GM18951 (cell line): ENCODE results near the gene FHIT.
"Not testable (repeated sequence)": the region's sequence is repeated elsewhere in the genome, so short reads cannot be mapped to it uniquely, and the experiment has no call there.

Experiments
- POLR2A ChIP-seq: IDR thresholded peaks from 4 replicates; pipeline ENCODE4 v1.6.1; 2011; ENCODE audit warnings: mild to moderate bottlenecking; ENCODE audit not compliant: insufficient read length, insufficient read depth; ENCODE audit errors: extremely low read depth
- in situ Hi-C: fragments of 300-500 bp; cut with MboI; formaldehyde crosslinking; loops from one replicate; pipeline ENCODE4 v1.12.0; 2022; ENCODE audit warnings: low sequenced_read_pairs, mixed read lengths, inconsistent platforms; ENCODE audit not compliant: unreplicated experiment

FHIT gene

GRCh38 chr3:61094608-61095007 lies 156.6 kb downstream of the FHIT start:
- in situ Hi-C loops, result no loop called here
- TF ChIP-seq POLR2A, result no peak

- no peak for TF ChIP-seq POLR2A
- in situ Hi-C loops, result no loop called here
Measured at GRCh38 chr3:61093364-61093763, 157.9 kb downstream of the FHIT start.

- in situ Hi-C loops, result no loop called here
Measured at GRCh38 chr3:61092870-61093269, 158.4 kb downstream of the FHIT start.

GRCh38 chr3:61090389-61091169 lies 160.7 kb downstream of the FHIT start:
- TF ChIP-seq POLR2A, result no peak
- in situ Hi-C loops, result no loop called here

More at GRCh38 chr3:61092870-61093269, 158.4 kb downstream of the FHIT start:
- no peak for TF ChIP-seq POLR2A

- in situ Hi-C loops, result no loop called here
- no peak for TF ChIP-seq POLR2A
Measured at GRCh38 chr3:61087465-61087864, 163.8 kb downstream of the FHIT start.

GRCh38 chr3:61081554-61081953 lies 169.7 kb downstream of the FHIT start:
- in situ Hi-C loops, result no loop called here
- TF ChIP-seq POLR2A, result no peak

GRCh38 chr3:61080737-61081445 lies 170.4 kb downstream of the FHIT start:
- in situ Hi-C loops, result no loop called here
- TF ChIP-seq POLR2A, result no peak

GRCh38 chr3:61078048-61078752 lies 173.1 kb downstream of the FHIT start:
- TF ChIP-seq POLR2A, result no peak

GRCh38 chr3:61077551-61077950 lies 173.7 kb downstream of the FHIT start:
- in situ Hi-C loops, result no loop called here
- no peak for TF ChIP-seq POLR2A

More at GRCh38 chr3:61078048-61078752, 173.1 kb downstream of the FHIT start:
- in situ Hi-C loops, result no loop called here

- no peak for TF ChIP-seq POLR2A
- in situ Hi-C loops, result no loop called here
Measured at GRCh38 chr3:61074783-61075182, 176.5 kb downstream of the FHIT start.

GRCh38 chr3:61073566-61074165 lies 177.6 kb downstream of the FHIT start:
- no peak for TF ChIP-seq POLR2A

GRCh38 chr3:61068084-61068483 lies 183.2 kb downstream of the FHIT start:
- TF ChIP-seq POLR2A, result no peak
- in situ Hi-C loops, result no loop called here

More at GRCh38 chr3:61073566-61074165, 177.6 kb downstream of the FHIT start:
- in situ Hi-C loops, result no loop called here

GRCh38 chr3:61066800-61067199 lies 184.5 kb downstream of the FHIT start:
- no peak for TF ChIP-seq POLR2A
- in situ Hi-C loops, result no loop called here

GRCh38 chr3:61066222-61066621 lies 185.0 kb downstream of the FHIT start:
- in situ Hi-C loops, result not testable (repeated sequence)
